GM06990 (cell line): ENCODE data around the gene FBN1.

Experiments
- DNase-seq: peaks from one replicate; pipeline ENCODE4 v3.0.0-alpha.2; 2011; ENCODE audit not compliant: insufficient read length; ENCODE audit errors: extremely low read depth
- H3K27me3 ChIP-seq: replicated peaks from 2 replicates; pipeline ENCODE4 v1.6.0; 2011; ENCODE audit warnings: low read length; ENCODE audit not compliant: control insufficient read depth, insufficient read depth
- H3K36me3 ChIP-seq: 2 replicates; pipeline ENCODE4 v1.5.1; 2011; ENCODE audit warnings: low read length; ENCODE audit not compliant: control insufficient read depth, insufficient read depth
- H3K4me3 ChIP-seq: replicated peaks from 2 replicates; pipeline ENCODE4 v1.5.1; 2011; ENCODE audit warnings: low read depth, mild to moderate bottlenecking, control low read depth, low read length
- CTCF ChIP-seq: IDR thresholded peaks from 2 replicates; pipeline ENCODE4 v1.5.1; 2011; ENCODE audit warnings: low read length, control low read depth, mild to moderate bottlenecking, inconsistent platforms; ENCODE audit not compliant: insufficient read depth, poor library complexity, severe bottlenecking

The FBN1 gene

GRCh38 chr15:48375767-48376166, 269.7 kb downstream of the FBN1 start:
- H3K27me3 ChIP-seq: no peaks in the 10 kb centered on the region
- no peak for TF ChIP-seq CTCF
- H3K36me3 ChIP-seq: no peaks in the 10 kb centered on the region
- no peak overlapping the region for H3K4me3 ChIP-seq
- no peak for DNase-seq

GRCh38 chr15:48374472-48374871, 271.0 kb downstream of the FBN1 start:
- Histone ChIP-seq H3K36me3 (no peaks in the 10 kb centered on the region), H3K4me3 (no peak overlapping the region), H3K27me3 (no peaks in the 10 kb centered on the region)
- no peak for TF ChIP-seq CTCF
- DNase-seq: no peak

GRCh38 chr15:48373821-48374451, 271.6 kb downstream of the FBN1 start:
- DNase-seq: no peak
- TF ChIP-seq CTCF: no peak

DNA sequence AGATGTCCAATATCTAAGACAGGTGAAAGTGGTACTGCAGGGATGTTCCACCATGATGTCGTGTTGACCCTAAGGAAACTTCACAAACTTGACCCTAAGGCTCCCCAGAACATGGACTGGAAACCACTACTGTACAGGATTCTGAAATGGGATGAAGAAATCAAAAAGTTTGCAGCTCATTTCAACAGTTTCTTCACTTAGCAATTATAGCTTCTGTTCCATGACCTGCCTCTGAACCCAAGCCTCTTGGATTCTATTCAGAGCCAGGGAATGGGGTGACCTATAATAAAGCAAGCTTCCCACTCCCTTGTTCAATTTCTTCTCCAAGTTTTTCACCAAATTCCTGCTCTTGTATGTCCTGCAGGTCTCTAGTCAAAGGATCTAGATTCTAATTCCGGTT, 273.5 kb downstream of the FBN1 start:
- no peak for DNase-seq
- TF ChIP-seq CTCF: no peak
- Histone ChIP-seq H3K27me3 (no peaks in the 10 kb centered on the region), H3K4me3 (no peak overlapping the region), H3K36me3 (no peaks in the 10 kb centered on the region)

More at GRCh38 chr15:48373821-48374451, 271.6 kb downstream of the FBN1 start:
- H3K36me3 ChIP-seq: no peaks in the 10 kb centered on the region
- H3K27me3 ChIP-seq: no peaks in the 10 kb centered on the region
- H3K4me3 ChIP-seq: no peak overlapping the region

GRCh38 chr15:48371550-48371949, 274.0 kb downstream of the FBN1 start:
- no peak for TF ChIP-seq CTCF
- no peak for DNase-seq
- Histone ChIP-seq H3K4me3 (no peak overlapping the region), H3K27me3 (no peaks in the 10 kb centered on the region), H3K36me3 (no peaks in the 10 kb centered on the region)

- Histone ChIP-seq H3K27me3 (no peaks in the 10 kb centered on the region), H3K4me3 (no peak overlapping the region), H3K36me3 (no peaks in the 10 kb centered on the region)
- DNase-seq: no peak
- no peak for TF ChIP-seq CTCF
Measured at GRCh38 chr15:48370460-48370859, 275.0 kb downstream of the FBN1 start.
